PFSK-1 (cell line): ENCODE data around the gene PI3.

Experiments
- POLR2AphosphoS5 ChIP-seq: IDR thresholded peaks from 2 replicates; pipeline ENCODE4 v1.6.1; 2012; ENCODE audit warnings: low read depth, mild to moderate bottlenecking, control low read depth, low read length, moderate library complexity
- SIN3A ChIP-seq: IDR thresholded peaks from 2 replicates; pipeline ENCODE4 v1.6.1; 2012; ENCODE audit warnings: mild to moderate bottlenecking, low read length, moderate library complexity, borderline replicate concordance; ENCODE audit not compliant: insufficient read depth
- TAF1 ChIP-seq: IDR thresholded peaks from 2 replicates; pipeline ENCODE4 v1.6.1; 2012; ENCODE audit warnings: low read length, control low read depth, borderline replicate concordance; ENCODE audit not compliant: insufficient read depth
- TF ChIP-seq, protein P1 (sequence below), 2 experiments: IDR thresholded peaks; 2 replicates each; pipeline versions ENCODE4 v1.6.1 to v1.8.0; 2011 to 2012; ENCODE audit warnings: low read depth in 2 of 2, low read length in 2 of 2, control low read depth in 1 of 2, inconsistent platforms in 1 of 2, mild to moderate bottlenecking in 1 of 2, moderate library complexity in 1 of 2; ENCODE audit not compliant: insufficient read depth in 1 of 2

DNA sequence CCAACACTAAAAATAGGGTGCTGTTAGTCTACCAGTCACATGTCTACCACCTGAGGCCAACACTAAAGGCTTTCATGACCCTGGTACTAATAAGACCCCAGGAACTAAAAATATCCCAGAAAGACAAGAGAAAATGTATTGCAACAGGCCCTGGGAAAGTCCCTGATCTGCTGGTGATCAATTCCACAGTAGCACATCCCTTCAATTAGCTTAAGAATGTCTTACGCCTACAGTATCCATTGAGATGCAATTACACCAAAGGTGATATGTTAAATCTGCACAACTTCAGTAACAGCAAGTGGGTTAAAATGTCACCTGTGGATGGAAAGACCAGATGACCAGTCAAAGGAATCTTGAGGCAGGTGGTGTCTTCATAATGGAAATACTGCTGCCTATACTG, 35.2 kb downstream of the PI3 start:
- no peak for TF ChIP-seq POLR2AphosphoS5
- TF ChIP-seq, protein P1, sequence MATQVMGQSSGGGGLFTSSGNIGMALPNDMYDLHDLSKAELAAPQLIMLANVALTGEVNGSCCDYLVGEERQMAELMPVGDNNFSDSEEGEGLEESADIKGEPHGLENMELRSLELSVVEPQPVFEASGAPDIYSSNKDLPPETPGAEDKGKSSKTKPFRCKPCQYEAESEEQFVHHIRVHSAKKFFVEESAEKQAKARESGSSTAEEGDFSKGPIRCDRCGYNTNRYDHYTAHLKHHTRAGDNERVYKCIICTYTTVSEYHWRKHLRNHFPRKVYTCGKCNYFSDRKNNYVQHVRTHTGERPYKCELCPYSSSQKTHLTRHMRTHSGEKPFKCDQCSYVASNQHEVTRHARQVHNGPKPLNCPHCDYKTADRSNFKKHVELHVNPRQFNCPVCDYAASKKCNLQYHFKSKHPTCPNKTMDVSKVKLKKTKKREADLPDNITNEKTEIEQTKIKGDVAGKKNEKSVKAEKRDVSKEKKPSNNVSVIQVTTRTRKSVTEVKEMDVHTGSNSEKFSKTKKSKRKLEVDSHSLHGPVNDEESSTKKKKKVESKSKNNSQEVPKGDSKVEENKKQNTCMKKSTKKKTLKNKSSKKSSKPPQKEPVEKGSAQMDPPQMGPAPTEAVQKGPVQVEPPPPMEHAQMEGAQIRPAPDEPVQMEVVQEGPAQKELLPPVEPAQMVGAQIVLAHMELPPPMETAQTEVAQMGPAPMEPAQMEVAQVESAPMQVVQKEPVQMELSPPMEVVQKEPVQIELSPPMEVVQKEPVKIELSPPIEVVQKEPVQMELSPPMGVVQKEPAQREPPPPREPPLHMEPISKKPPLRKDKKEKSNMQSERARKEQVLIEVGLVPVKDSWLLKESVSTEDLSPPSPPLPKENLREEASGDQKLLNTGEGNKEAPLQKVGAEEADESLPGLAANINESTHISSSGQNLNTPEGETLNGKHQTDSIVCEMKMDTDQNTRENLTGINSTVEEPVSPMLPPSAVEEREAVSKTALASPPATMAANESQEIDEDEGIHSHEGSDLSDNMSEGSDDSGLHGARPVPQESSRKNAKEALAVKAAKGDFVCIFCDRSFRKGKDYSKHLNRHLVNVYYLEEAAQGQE (IDR thresholded peaks at IDR 0.05; ENCODE audit: insufficient read depth in 1 of 2, low read depth in 2 of 2, low read length in 2 of 2): no peak
- TF ChIP-seq SIN3A: no peak
- no peak for TF ChIP-seq TAF1
